Fibroblast of lung (primary cell): Measurements from ENCODE around the gene PHF21A. TPM values are rescaled to one million over a fixed set of nuclear protein-coding genes. Genes with fewer than 3 reads are reported as not detected.

Source experiments
- DNase-seq, 2 donors: peaks; one replicate each; pipeline versions ENCODE4 v3.0.0 to v3.0.0-alpha.2; 2010; ENCODE audit warnings: low read depth in 2 of 2
- H2AFZ ChIP-seq: 2 replicates; pipeline ENCODE4 v1.5.1; 2012; ENCODE audit warnings: low read length, control low read depth, inconsistent platforms
- H3K27ac ChIP-seq: 2 replicates; pipeline ENCODE4 v1.5.1; 2011; ENCODE audit warnings: low read length, control low read depth; ENCODE audit not compliant: insufficient read depth
- H3K27me3 ChIP-seq: 2 replicates; pipeline ENCODE4 v1.5.1; 2011; ENCODE audit warnings: mild to moderate bottlenecking, low read length; ENCODE audit not compliant: control insufficient read depth, insufficient read depth
- H3K36me3 ChIP-seq: 2 replicates; pipeline ENCODE4 v1.5.1; 2011; ENCODE audit warnings: low read length; ENCODE audit not compliant: control insufficient read depth, insufficient read depth
- H3K4me1 ChIP-seq: 2 replicates; pipeline ENCODE4 v1.5.1; 2011; ENCODE audit warnings: low read length; ENCODE audit not compliant: control insufficient read depth, insufficient read depth; ENCODE audit errors: extremely low read depth
- H3K4me2 ChIP-seq: 2 replicates; pipeline ENCODE4 v1.5.1; 2011; ENCODE audit warnings: low read length, control low read depth; ENCODE audit not compliant: insufficient read depth; ENCODE audit errors: extremely low read depth
- H3K4me3 ChIP-seq, 4 experiments: fragments of 200-600 bp in 1 of 4; sonication (generic) in 1 of 4; replicated peaks in 1 of 4; 2 replicates each; pipeline ENCODE4 v1.5.1; 2011 to 2016; ENCODE audit warnings: low read length in 4 of 4, low read depth in 3 of 4, mild to moderate bottlenecking in 3 of 4, control low read depth in 2 of 4, inconsistent platforms in 1 of 4, mixed read lengths in 1 of 4; ENCODE audit not compliant: insufficient read depth in 1 of 4; ENCODE audit errors: control extremely low read depth in 1 of 4
- H3K79me2 ChIP-seq: 2 replicates; pipeline ENCODE4 v1.5.1; 2012; ENCODE audit warnings: mild to moderate bottlenecking, low read length, inconsistent platforms; ENCODE audit not compliant: control insufficient read depth, insufficient read depth
- H3K9ac ChIP-seq: 2 replicates; pipeline ENCODE4 v1.5.1; 2011; ENCODE audit warnings: mild to moderate bottlenecking, low read length, control low read depth; ENCODE audit not compliant: insufficient read depth
- H3K9me3 ChIP-seq: 2 replicates; pipeline ENCODE4 v1.5.1; 2012; ENCODE audit warnings: low read depth, low read length; ENCODE audit not compliant: control insufficient read depth, insufficient read depth
- H4K20me1 ChIP-seq: 2 replicates; pipeline ENCODE4 v1.5.1; 2011; ENCODE audit warnings: low read length; ENCODE audit not compliant: control insufficient read depth, insufficient read depth; ENCODE audit errors: extremely low read depth
- CTCF ChIP-seq, 2 donors: IDR thresholded peaks in 1 of 2; conservative IDR thresholded peaks in 1 of 2; 1 replicate in 1 of 2; 2 replicates in 1 of 2; pipeline ENCODE4 v1.5.1; 2011 to 2012; ENCODE audit warnings: low read length in 2 of 2, control low read depth in 1 of 2, inconsistent platforms in 1 of 2, low read depth in 1 of 2, mild to moderate bottlenecking in 1 of 2
- EZH2 ChIP-seq: IDR thresholded peaks from 2 replicates; pipeline ENCODE4 v1.5.1; 2012; ENCODE audit warnings: low read length, control low read depth, mild to moderate bottlenecking; ENCODE audit errors: missing control alignments
- polyA minus RNA-seq: library from RNA; depleted of rRNA, polyadenylated mRNA; stranded (reverse); fragments of >200 nt; gene quantifications from 2 replicates; pipeline ENCODE4 v1.2.3, GENCODE V29; 2011; ENCODE audit warnings: low replicate concordance
- polyA plus RNA-seq, 2 donors: library from polyadenylated mRNA; depleted of rRNA in 1 of 2; stranded (reverse) in 1 of 2; unstranded in 1 of 2; fragments of >200 nt; gene quantifications; 2 replicates each; pipeline ENCODE4 v1.2.1, GENCODE V29; 2011 to 2012; ENCODE audit warnings: missing spikeins in 1 of 2
- total RNA-seq: library from RNA; depleted of rRNA; stranded (reverse); fragments of >200 nt; gene quantifications from 2 replicates; pipeline ENCODE4 v1.2.1, GENCODE V29; 2014

Gene PHF21A
- 13.6 and 21.0 TPM in 2 replicates for total RNA-seq
- 17.0 and 18.5 TPM in 2 replicates for polyA plus RNA-seq
- polyA plus RNA-seq (2012): 13.6 and 20.4 TPM in 2 replicates
- 18.7 and 27.1 TPM in 2 replicates for polyA minus RNA-seq

DNA sequence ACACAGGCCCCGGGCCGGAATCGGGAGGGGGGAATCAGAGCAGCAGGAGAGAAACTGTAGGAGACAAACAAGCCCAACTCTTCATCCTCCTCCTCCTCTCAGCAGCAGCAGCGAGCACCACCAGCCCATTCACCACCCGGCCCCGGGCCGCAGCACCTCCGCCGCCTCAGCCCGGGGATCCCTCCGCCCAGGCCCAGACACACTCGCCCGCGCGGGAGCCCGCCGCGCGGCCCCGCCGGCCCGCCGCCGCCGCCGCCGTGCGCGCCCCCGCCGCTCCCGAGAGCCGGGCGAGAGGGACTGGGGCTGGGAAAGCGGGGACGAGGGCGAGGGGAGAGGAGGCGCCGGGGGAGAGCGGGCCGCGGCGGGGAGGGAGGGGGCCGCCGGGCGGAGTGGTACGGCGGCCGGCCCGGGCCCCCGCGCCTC, at the start of gene PHF21A:
PHF21A (minus strand) TSS at position 154 of the 423 bp plus-strand sequence. CDS start 37,235 bp downstream, outside the sequence.
- Histone ChIP-seq H3K4me2 (peak within 1 kb of the TSS; percentile 80), H2AFZ (peak within 1 kb of the TSS; percentile 75), H3K9me3 (no peaks in the 10 kb centered on the region), H3K79me2 (peaks cover 29% of the 10 kb centered on the region), H4K20me1 (no peaks in the 10 kb centered on the region), H3K27ac (peak within 1 kb of the TSS; percentile 30), H3K4me3 (peak within 1 kb of the TSS; percentile 53 to 80 (median 66)), H3K4me1 (peaks cover 2% of the 10 kb centered on the region), H3K36me3 (no peaks in the 10 kb centered on the region), H3K27me3 (no peaks in the 10 kb centered on the region), H3K9ac (peak within 1 kb of the TSS; percentile 17)
- TF ChIP-seq EZH2 (no peak), CTCF (conservative IDR thresholded peaks at IDR 0.05 in 1 of 2, IDR thresholded peaks at IDR 0.05 in 1 of 2; ENCODE audit: low read depth in 1 of 2, low read length in 2 of 2) (no peak)
- DNase-seq: peak; percentile 96

DNA sequence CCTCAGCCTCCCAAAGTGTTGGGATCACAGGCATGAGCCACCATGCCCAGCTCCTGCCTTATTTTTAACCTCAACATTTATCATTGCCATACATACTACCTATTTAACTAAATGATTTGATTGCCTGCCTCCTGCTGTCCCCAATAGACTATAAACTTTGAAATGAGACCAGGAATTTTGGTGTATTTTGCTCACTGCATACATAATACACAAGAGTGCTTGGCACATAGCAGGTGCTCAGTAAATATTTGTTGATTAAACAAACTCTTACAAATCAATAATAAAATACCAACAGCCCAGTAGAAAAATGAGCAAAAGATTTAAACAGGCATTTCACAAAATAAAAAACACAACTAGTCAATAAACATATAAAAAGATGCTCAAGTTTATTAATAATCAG, 49.5 kb upstream of the PHF21A start:
- H2AFZ ChIP-seq: no peak overlapping the region
- no peaks in the 10 kb centered on the region for H4K20me1 ChIP-seq
- no peak for TF ChIP-seq CTCF (conservative IDR thresholded peaks at IDR 0.05 in 1 of 2, IDR thresholded peaks at IDR 0.05 in 1 of 2; ENCODE audit: low read depth in 1 of 2, low read length in 2 of 2)
- no peak for TF ChIP-seq EZH2

DNA sequence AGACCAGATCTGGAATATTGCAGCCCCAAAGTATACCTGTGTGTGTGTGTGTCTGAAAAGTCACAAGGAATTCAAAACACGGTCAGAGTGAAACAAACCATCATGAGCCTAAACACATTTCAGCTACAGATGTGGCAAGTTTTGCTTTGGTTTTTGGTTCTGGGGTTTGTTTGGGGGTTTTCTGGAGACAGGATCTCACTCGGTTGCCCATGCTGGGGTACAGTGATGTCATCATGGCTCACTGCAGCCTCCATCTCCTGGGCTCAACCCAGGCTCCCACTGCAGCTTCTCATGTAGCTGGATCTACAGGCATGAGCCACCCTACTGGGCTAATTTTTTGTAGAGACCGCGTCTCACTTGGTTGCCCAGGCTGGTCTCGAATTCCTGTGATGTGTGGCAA, 41.4 kb upstream of the PHF21A start:
- no peak overlapping the region for H3K4me2 ChIP-seq
- no peak overlapping the region for H3K4me3 ChIP-seq
- no peak for TF ChIP-seq EZH2
- TF ChIP-seq CTCF (conservative IDR thresholded peaks at IDR 0.05 in 1 of 2, IDR thresholded peaks at IDR 0.05 in 1 of 2; ENCODE audit: low read depth in 1 of 2, low read length in 2 of 2): no peak
- H4K20me1 ChIP-seq: no peaks in the 10 kb centered on the region
- peaks cover 51% of the 10 kb centered on the region for H3K27me3 ChIP-seq
- no peaks in the 10 kb centered on the region for H3K36me3 ChIP-seq
- no peak overlapping the region for H2AFZ ChIP-seq
- H3K79me2 ChIP-seq: no peaks in the 10 kb centered on the region
- no peak overlapping the region for H3K27ac ChIP-seq
- no peak overlapping the region for H3K9ac ChIP-seq
- H3K4me1 ChIP-seq: no peaks in the 10 kb centered on the region
- no peak for DNase-seq
- no peaks in the 10 kb centered on the region for H3K9me3 ChIP-seq

More for the DNA sequence above, 49.5 kb upstream of the PHF21A start:
- H3K79me2 ChIP-seq: no peaks in the 10 kb centered on the region
- no peaks in the 10 kb centered on the region for H3K9me3 ChIP-seq
- H3K36me3 ChIP-seq: no peaks in the 10 kb centered on the region
- H3K9ac ChIP-seq: no peak overlapping the region
- H3K4me2 ChIP-seq: no peak overlapping the region
- no peak overlapping the region for H3K4me3 ChIP-seq
- H3K27ac ChIP-seq: no peak overlapping the region
- DNase-seq: no peak
- peaks cover 18% of the 10 kb centered on the region for H3K27me3 ChIP-seq
- H3K4me1 ChIP-seq: no peaks in the 10 kb centered on the region
